Measurements from ENCODE around the gene MCOLN3.

GRCh38 chr1:84969489-84970250 is 78.6 kb downstream of the MCOLN3 start:
- TF ChIP-seq EZH2phosphoT487 (IDR thresholded peaks at IDR 0.05; ENCODE audit: low read depth), result no peak
- TF ChIP-seq CTCF (IDR thresholded peaks at IDR 0.05; ENCODE audit: low read depth, low read length), result no peak

Measured in OCI-LY3 (cell line).